HepG2 (cell line): ENCODE results near the gene STX10. TPM values are rescaled to one million over a fixed set of nuclear protein-coding genes. Genes with fewer than 3 reads are reported as not detected.

ENCODE experiments used
- AKAP8 ChIP-seq: sonication (generic); formaldehyde crosslinking; IDR thresholded peaks from 2 replicates; pipeline ENCODE4 v1.5.1; 2020; ENCODE audit warnings: mild to moderate bottlenecking, missing genetic modification reagents
- ATAD3A ChIP-seq: sonication (generic); formaldehyde crosslinking; IDR thresholded peaks from 2 replicates; pipeline ENCODE4 v1.4.0; 2020; ENCODE audit warnings: missing genetic modification reagents
- CCDC6 ChIP-seq: sonication (generic); formaldehyde crosslinking; IDR thresholded peaks from 2 replicates; pipeline ENCODE4 v1.8.1; 2022; ENCODE audit warnings: mild to moderate bottlenecking, missing genetic modification reagents, moderate library complexity
- GATAD1 ChIP-seq: IDR thresholded peaks from 2 replicates; pipeline ENCODE4 v1.6.1; 2016; ENCODE audit warnings: missing genetic modification reagents, missing compliant biosample characterization
- GFI1 ChIP-seq: sonication (generic); formaldehyde crosslinking; IDR thresholded peaks from 2 replicates; pipeline ENCODE4 v1.5.0; 2020; ENCODE audit warnings: missing genetic modification reagents, mild to moderate bottlenecking, borderline replicate concordance
- HOMEZ ChIP-seq: IDR thresholded peaks from 2 replicates; pipeline ENCODE4 v1.6.1; 2016; ENCODE audit warnings: low read depth
- HOXA7 ChIP-seq: sonication (generic); formaldehyde crosslinking; IDR thresholded peaks from 2 replicates; pipeline ENCODE4 v1.8.1; 2022; ENCODE audit warnings: mild to moderate bottlenecking, missing genetic modification reagents, moderate library complexity
- KAT7 ChIP-seq: IDR thresholded peaks from 2 replicates; pipeline ENCODE4 v1.6.1; 2018; ENCODE audit warnings: borderline replicate concordance, missing compliant biosample characterization
- KLF11 ChIP-seq: IDR thresholded peaks from 2 replicates; pipeline ENCODE4 v1.6.1; 2016; ENCODE audit warnings: missing compliant biosample characterization
- MAFG ChIP-seq: sonication (generic); formaldehyde crosslinking; IDR thresholded peaks from 2 replicates; pipeline ENCODE4 v1.5.1; 2020; ENCODE audit warnings: mild to moderate bottlenecking, missing genetic modification reagents
- NCOA1 ChIP-seq: sonication (generic); formaldehyde crosslinking; IDR thresholded peaks from 2 replicates; pipeline ENCODE4 v1.9.0; 2021; ENCODE audit warnings: missing genetic modification reagents
- NFYC ChIP-seq: IDR thresholded peaks from 2 replicates; pipeline ENCODE4 v1.6.1; 2016; ENCODE audit warnings: missing genetic modification reagents, missing compliant biosample characterization
- PAX8 ChIP-seq: sonication (generic); formaldehyde crosslinking; IDR thresholded peaks from 2 replicates; pipeline ENCODE4 v1.8.0; 2022; ENCODE audit warnings: mild to moderate bottlenecking, missing genetic modification reagents, borderline replicate concordance
- POLR2G ChIP-seq: fragments of 200-400 bp; formaldehyde crosslinking; IDR thresholded peaks from 2 replicates; pipeline ENCODE4 v1.6.1; 2018; ENCODE audit warnings: mild to moderate bottlenecking, low read depth, low read length, moderate library complexity
- RORA ChIP-seq: sonication (generic); formaldehyde crosslinking; IDR thresholded peaks from 2 replicates; pipeline ENCODE4 v1.5.0; 2020; ENCODE audit warnings: mild to moderate bottlenecking, missing genetic modification reagents, moderate library complexity
- SSRP1 ChIP-seq: IDR thresholded peaks from 2 replicates; pipeline ENCODE4 v1.6.1; 2016; ENCODE audit warnings: control low read depth
- ZNF274 ChIP-seq: sonication (generic); formaldehyde crosslinking; IDR thresholded peaks from 2 replicates; pipeline ENCODE4 v1.5.1; 2020; ENCODE audit warnings: mild to moderate bottlenecking, missing genetic modification reagents
- ZNF292 ChIP-seq: sonication (generic); formaldehyde crosslinking; IDR thresholded peaks from 2 replicates; pipeline ENCODE4 v1.8.1; 2022; ENCODE audit warnings: mild to moderate bottlenecking, low read depth, missing genetic modification reagents, borderline replicate concordance
- ZNF318 ChIP-seq: sonication (generic); formaldehyde crosslinking; IDR thresholded peaks from 2 replicates; pipeline ENCODE4 v1.4.0; 2020; ENCODE audit warnings: mild to moderate bottlenecking, missing genetic modification reagents
- ZNF329 ChIP-seq: sonication (generic); formaldehyde crosslinking; IDR thresholded peaks from 2 replicates; pipeline ENCODE4 v1.9.0; 2021; ENCODE audit warnings: low read depth, mild to moderate bottlenecking, missing genetic modification reagents
- ZNF468 ChIP-seq: sonication (generic); formaldehyde crosslinking; IDR thresholded peaks from 2 replicates; pipeline ENCODE4 v1.8.0; 2022; ENCODE audit warnings: mild to moderate bottlenecking, moderate library complexity, missing genetic modification reagents
- ZNF562 ChIP-seq: sonication (generic); formaldehyde crosslinking; IDR thresholded peaks from 2 replicates; pipeline ENCODE4 v1.8.0; 2022; ENCODE audit warnings: missing genetic modification reagents, borderline replicate concordance
- polyA plus RNA-seq, 8 experiments: library from polyadenylated mRNA; depleted of rRNA in 3 of 8; stranded (reverse) in 7 of 8; unstranded in 1 of 8; fragments of >200 nt; fragmentation: Illumina TruSeq in 4 of 8; extraction: Trizol in 4 of 8; gene quantifications; 2 replicates each; pipeline versions ENCODE4 v1.2.1 to v1.2.3, GENCODE V29; 2011 to 2016; ENCODE audit warnings: low read depth in 4 of 8, missing spikeins in 1 of 8, mixed read lengths in 1 of 8; ENCODE audit not compliant: insufficient read depth in 1 of 8
- total RNA-seq, 5 experiments: library from RNA; depleted of rRNA; stranded (reverse); fragments of >200 nt; fragmentation: Illumina TruSeq; extraction: Trizol; gene quantifications; 2 replicates each; pipeline ENCODE4 v1.2.3, GENCODE V29; 2016; ENCODE audit warnings: low read depth in 1 of 5

Gene STX10
- total and polyA plus RNA-seq, 2 of the 13 experiments (the other 11 are each of a cell fraction or from before 2014, with no cell fraction given) = 47.9 to 66.4 TPM

- TF ChIP-seq ZNF318 (CRISPR knock-in tag) (no peak), SSRP1 (CRISPR knock-in tag) (no peak), GATAD1 (CRISPR knock-in tag) (peak; percentile 92), NFYC (CRISPR knock-in tag) (peak; percentile 25; the same call in 1 of the 2 replicates), AKAP8 (CRISPR knock-in tag) (no peak), KLF11 (CRISPR knock-in tag) (no peak; the same call in 1 of the 2 replicates), ATAD3A (CRISPR knock-in tag) (no peak), MAFG (CRISPR knock-in tag) (no peak), CCDC6 (CRISPR knock-in tag) (no peak), ZNF562 (CRISPR knock-in tag) (no peak), ZNF274 (CRISPR knock-in tag) (no peak), HOMEZ (CRISPR knock-in tag) (no peak; the same call in 1 of the 2 replicates), RORA (no peak), KAT7 (CRISPR knock-in tag) (no peak), NCOA1 (CRISPR knock-in tag) (no peak), PAX8 (CRISPR knock-in tag) (no peak), ZNF468 (CRISPR knock-in tag) (no peak), ZNF292 (CRISPR knock-in tag) (no peak), GFI1 (CRISPR knock-in tag) (peak; percentile 82), HOXA7 (CRISPR knock-in tag) (no peak), POLR2G (peak; percentile 71), ZNF329 (no peak)
Observed at GRCh38 chr19:13150187-13150930, at the start of gene STX10, which contains the start of gene IER2 (continued).
